Measurements from ENCODE around the gene FHDC1.

DNA sequence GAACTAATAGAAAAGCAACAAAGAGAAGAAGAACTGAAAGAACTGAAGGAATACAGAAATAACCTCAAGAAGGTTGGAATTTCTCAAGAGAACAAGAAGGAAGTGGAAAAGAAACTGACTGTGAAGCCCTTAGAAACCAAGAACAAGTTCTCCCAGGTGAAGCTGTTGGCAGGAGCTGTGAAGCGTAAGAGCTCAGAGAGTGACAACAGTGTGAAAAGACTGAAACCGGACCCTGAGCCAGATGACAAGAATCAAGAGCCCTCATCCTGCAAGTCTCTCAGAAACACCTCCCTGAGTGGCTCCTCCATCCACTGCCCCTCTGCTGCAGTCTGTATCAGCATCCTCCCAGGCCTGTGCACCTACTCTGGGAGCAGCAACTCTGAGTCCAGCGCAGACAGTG is 8.4 kb upstream of the FHDC1 start:
- no peak for TF ChIP-seq CTCF (IDR thresholded peaks at IDR 0.05)
- TF ChIP-seq ZFX (IDR thresholded peaks at IDR 0.05; ENCODE audit: borderline replicate concordance), result no peak
